Activated naive CD4-positive, alpha-beta T cell treated with anti-CD3 and anti-CD28 coated beads for 36 hours (primary cell): ENCODE measurements around the gene ANO8. TPM values are rescaled to one million over a fixed set of nuclear protein-coding genes. Genes with fewer than 3 reads are reported as not detected.
A peak's percentile ranks its signal among the peaks of the same experiment; 100 is the strongest.

Experiments used
- CTCF ChIA-PET: fragments of 350-600 bp; sonication (Branson Sonifier 250); formaldehyde crosslinking; loops from one replicate; lab custom pipeline; 2021; ENCODE audit warnings: antibody characterized with exemption; lab: Charles Lee
- DNase-seq: peaks from one replicate; pipeline ENCODE4 v3.0.0-alpha.2; 2020
- H3K27ac Mint-ChIP-seq: one replicate; pipeline ENCODE4 v1.8.0; 2021; ENCODE audit warnings: mild to moderate bottlenecking, mixed read lengths
- H3K27me3 Mint-ChIP-seq: one replicate; pipeline ENCODE4 v1.8.0; 2021; ENCODE audit warnings: low read depth, mixed read lengths
- H3K36me3 Mint-ChIP-seq: one replicate; pipeline ENCODE4 v1.8.0; 2021; ENCODE audit warnings: low read depth, mixed read lengths
- H3K4me1 Mint-ChIP-seq: one replicate; pipeline ENCODE4 v1.8.0; 2021; ENCODE audit warnings: low read depth, mixed read lengths
- H3K4me3 Mint-ChIP-seq: one replicate; pipeline ENCODE4 v1.8.0; 2021; ENCODE audit warnings: mild to moderate bottlenecking, moderate library complexity, mixed read lengths
- H3K9me3 Mint-ChIP-seq: one replicate; pipeline ENCODE4 v1.8.0; 2021; ENCODE audit warnings: mixed read lengths
- intact Hi-C: fragments of 100-400 bp; cut with micrococcal nuclease; formaldehyde crosslinking; loops from one replicate; pipeline ENCODE4 v1.15.1; 2023
- total RNA-seq, 2 experiments: library from RNA; stranded (reverse); gene quantifications; one replicate each; pipeline ENCODE4 v1.2.3, GENCODE V29; 2021

ANO8 gene
- total RNA-seq, 2 experiments from 2014 or later, result 3.4 to 3.8 TPM

GRCh38 chr19:17312189-17313113 lies 22.2 kb downstream of the ANO8 start:
- intact Hi-C loops, result no loop called here

GRCh38 chr19:17311455-17312188 lies 23.0 kb downstream of the ANO8 start:
- Mint-ChIP-seq H3K9me3 (no peaks in the 10 kb centered on the region), H3K27ac (no peak overlapping the region), H3K36me3 (peaks cover 15% of the 10 kb centered on the region), H3K4me3 (peak overlapping the region; percentile 41), H3K4me1 (peaks cover 36% of the 10 kb centered on the region), H3K27me3 (no peaks in the 10 kb centered on the region)
- intact Hi-C loops, result no loop called here
- DNase-seq, result no peak
- CTCF ChIA-PET, result interaction anchor here (1.0 kb wide), 1 partner anchor 31 kb away, joined by 3 read pairs; no protein-coding TSS in a partner anchor

More at GRCh38 chr19:17312189-17313113, 22.2 kb downstream of the ANO8 start:
- H3K27me3 Mint-ChIP-seq, result no peaks in the 10 kb centered on the region
- no peaks in the 10 kb centered on the region for H3K9me3 Mint-ChIP-seq
- CTCF ChIA-PET, result no interaction called here
- DNase-seq, result no peak
- no peak overlapping the region for H3K4me3 Mint-ChIP-seq
- peaks cover 16% of the 10 kb centered on the region for H3K36me3 Mint-ChIP-seq
- no peak overlapping the region for H3K27ac Mint-ChIP-seq
- peaks cover 31% of the 10 kb centered on the region for H3K4me1 Mint-ChIP-seq

- peaks cover 7% of the 10 kb centered on the region for H3K36me3 Mint-ChIP-seq
- H3K27ac Mint-ChIP-seq, result peak overlapping the region; percentile 86
- H3K27me3 Mint-ChIP-seq, result no peaks in the 10 kb centered on the region
- DNase-seq, result no peak
- H3K4me1 Mint-ChIP-seq, result peaks cover 42% of the 10 kb centered on the region
- intact Hi-C loops, result loop anchor here (1.0 to 10.0 kb wide), 9 partner anchors 18 to 768 kb away; partner anchors contain the start of genes CHERP, GTPBP3, HAUS8 and MYO9B
- CTCF ChIA-PET, result interaction anchor here (2.1 kb wide), 1 partner anchor 16 kb away, joined by 6 read pairs; no protein-coding TSS in a partner anchor
- no peaks in the 10 kb centered on the region for H3K9me3 Mint-ChIP-seq
- H3K4me3 Mint-ChIP-seq, result peak overlapping the region; percentile 97
These were observed 24.6 kb downstream of the ANO8 start for GRCh38 chr19:17309965-17310461.

GRCh38 chr19:17309198-17309964 lies 25.3 kb downstream of the ANO8 start, which contains the start of gene DDA1:
Gene DDA1 (plus strand): TSS chr19:17309563. CDS start chr19:17309655, 92 bp downstream.
- no peaks in the 10 kb centered on the region for H3K27me3 Mint-ChIP-seq
- intact Hi-C loops, result loop anchor here (1.0 to 10.0 kb wide), 9 partner anchors 19 to 767 kb away; partner anchors contain the start of genes CHERP, GTPBP3, HAUS8 and MYO9B
- peaks cover 47% of the 10 kb centered on the region for H3K4me1 Mint-ChIP-seq

GRCh38 chr19:17307876-17308377 lies 26.7 kb downstream of the ANO8 start:
- DNase-seq, result no peak
- peaks cover 5% of the 10 kb centered on the region for H3K36me3 Mint-ChIP-seq
- peaks cover 55% of the 10 kb centered on the region for H3K4me1 Mint-ChIP-seq
- no peaks in the 10 kb centered on the region for H3K27me3 Mint-ChIP-seq
- H3K4me3 Mint-ChIP-seq, result peak overlapping the region; percentile 27
- intact Hi-C loops, result loop anchor here (5.0 to 10.0 kb wide), 2 partner anchors 204 to 473 kb away; partner anchors contain the start of gene PGLS
- CTCF ChIA-PET, result interaction anchor here (0.6 kb wide), 1 partner anchor 47 kb away, joined by 3 read pairs; no protein-coding TSS in a partner anchor
- peak overlapping the region; percentile 61 for H3K27ac Mint-ChIP-seq
- no peaks in the 10 kb centered on the region for H3K9me3 Mint-ChIP-seq

More at GRCh38 chr19:17309198-17309964, 25.3 kb downstream of the ANO8 start, which contains the start of gene DDA1:
- no peaks in the 10 kb centered on the region for H3K9me3 Mint-ChIP-seq
- DNase-seq, result peak; percentile 100
- peaks cover 7% of the 10 kb centered on the region for H3K36me3 Mint-ChIP-seq
- CTCF ChIA-PET, result interaction anchor here (0.5 to 2.1 kb wide), 5 partner anchors 9 to 117 kb away, joined by 3 to 6 read pairs (median 3); partner anchors contain the start of gene BABAM1
- H3K4me3 Mint-ChIP-seq, result peak within 1 kb of the TSS; percentile 97
- peak within 1 kb of the TSS; percentile 86 for H3K27ac Mint-ChIP-seq

GRCh38 chr19:17306285-17306714 lies 28.4 kb downstream of the ANO8 start:
- Mint-ChIP-seq H3K9me3 (no peaks in the 10 kb centered on the region), H3K4me1 (peaks cover 54% of the 10 kb centered on the region), H3K4me3 (peak overlapping the region; percentile 89), H3K27ac (peak overlapping the region; percentile 88), H3K27me3 (no peaks in the 10 kb centered on the region), H3K36me3 (no peaks in the 10 kb centered on the region)
- CTCF ChIA-PET, result interaction anchor here (1.0 kb wide), 1 partner anchor 79 kb away, joined by 5 read pairs; no protein-coding TSS in a partner anchor
- intact Hi-C loops, result loop anchor here (5.0 to 10.0 kb wide), 2 partner anchors 206 to 471 kb away; partner anchors contain the start of gene PGLS
- DNase-seq, result no peak

- DNase-seq, result peak; percentile 97
- no peaks in the 10 kb centered on the region for H3K9me3 Mint-ChIP-seq
- H3K4me1 Mint-ChIP-seq, result peaks cover 48% of the 10 kb centered on the region
- H3K27ac Mint-ChIP-seq, result peak within 1 kb of the TSS; percentile 88
- H3K4me3 Mint-ChIP-seq, result peak within 1 kb of the TSS; percentile 89
- CTCF ChIA-PET, result interaction anchor here (0.6 to 1.3 kb wide), 9 partner anchors 12 to 1819 kb away, joined by 3 to 7 read pairs (median 6); no protein-coding TSS in a partner anchor
- intact Hi-C loops, result loop anchor here (1.0 to 10.0 kb wide), 7 partner anchors 13 to 471 kb away; partner anchors contain the start of genes BABAM1, GTPBP3 and PGLS
- no peaks in the 10 kb centered on the region for H3K36me3 Mint-ChIP-seq
- no peaks in the 10 kb centered on the region for H3K27me3 Mint-ChIP-seq
These were observed 29.0 kb downstream of the ANO8 start, which contains the start of gene MRPL34 for GRCh38 chr19:17305517-17306284. Gene MRPL34 (plus strand): TSS chr19:17305872. CDS start chr19:17305893, 21 bp downstream.

- DNase-seq, result no peak
- no peaks in the 10 kb centered on the region for H3K27me3 Mint-ChIP-seq
- no peaks in the 10 kb centered on the region for H3K36me3 Mint-ChIP-seq
- no peaks in the 10 kb centered on the region for H3K9me3 Mint-ChIP-seq
- peak overlapping the region; percentile 88 for H3K27ac Mint-ChIP-seq
- intact Hi-C loops, result loop anchor here (1.0 to 10.0 kb wide), 7 partner anchors 13 to 470 kb away; partner anchors contain the start of genes BABAM1, GTPBP3 and PGLS
- H3K4me3 Mint-ChIP-seq, result peak overlapping the region; percentile 89
- CTCF ChIA-PET, result interaction anchor here (0.6 to 1.3 kb wide), 8 partner anchors 11 to 1820 kb away, joined by 3 to 7 read pairs (median 6); no protein-coding TSS in a partner anchor
- H3K4me1 Mint-ChIP-seq, result peaks cover 42% of the 10 kb centered on the region
These were observed 29.5 kb downstream of the ANO8 start for GRCh38 chr19:17305216-17305516.

- CTCF ChIA-PET, result interaction anchor here (0.6 to 2.5 kb wide), 10 partner anchors 10 to 644 kb away, joined by 3 to 10 read pairs (median 6); no protein-coding TSS in a partner anchor
- H3K4me3 Mint-ChIP-seq, result peak overlapping the region; percentile 89
- no peaks in the 10 kb centered on the region for H3K9me3 Mint-ChIP-seq
- H3K27me3 Mint-ChIP-seq, result no peaks in the 10 kb centered on the region
- intact Hi-C loops, result loop anchor here (1.0 to 10.0 kb wide), 7 partner anchors 12 to 470 kb away; partner anchors contain the start of genes BABAM1, GTPBP3 and PGLS
- no peaks in the 10 kb centered on the region for H3K36me3 Mint-ChIP-seq
- peak overlapping the region; percentile 88 for H3K27ac Mint-ChIP-seq
- peaks cover 41% of the 10 kb centered on the region for H3K4me1 Mint-ChIP-seq
- no peak for DNase-seq
These were observed 30.1 kb downstream of the ANO8 start for GRCh38 chr19:17304386-17305215.
